ENCODE data around the gene LRRC18.

Gene LRRC18

GRCh38 chr10:48946332-48946731 is 6.7 kb upstream of the LRRC18 start:
- no peak for DNase-seq (ENCODE audit: low spot score)

DNA sequence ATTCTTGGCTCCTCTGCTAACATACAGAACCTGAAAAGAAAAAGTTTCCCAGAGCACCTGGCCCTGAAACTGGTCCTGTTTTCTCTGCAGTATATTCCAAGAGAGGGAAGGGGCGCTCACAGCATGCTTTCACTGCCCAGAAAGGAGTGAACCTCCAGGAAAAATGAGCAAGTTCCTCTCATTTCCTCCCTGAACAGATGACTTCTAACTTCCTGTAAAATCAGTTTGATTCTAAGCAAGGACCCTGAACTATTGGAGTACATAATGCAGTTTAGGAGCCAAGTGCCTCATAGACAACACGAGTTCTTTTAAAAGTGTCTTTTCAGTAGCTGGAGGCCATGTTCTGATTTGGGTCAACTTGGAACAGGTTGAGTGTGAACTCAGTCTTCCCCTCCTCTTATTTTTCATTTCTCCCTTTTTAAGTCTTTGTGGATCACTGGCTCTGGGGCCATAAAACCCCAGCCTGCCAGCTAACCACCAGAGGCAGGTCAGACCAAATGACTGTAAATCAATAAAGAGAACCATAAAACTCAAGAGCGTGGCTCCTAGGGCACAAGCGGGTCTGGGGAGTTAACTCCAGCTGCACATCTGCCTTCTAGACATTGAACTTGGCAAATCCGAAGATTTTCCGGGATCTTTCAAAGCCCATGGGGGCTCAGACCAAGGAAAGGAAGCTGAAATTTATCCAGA is 5.9 kb upstream of the LRRC18 start:
- DNase-seq (ENCODE audit: low spot score): no peak

DNA sequence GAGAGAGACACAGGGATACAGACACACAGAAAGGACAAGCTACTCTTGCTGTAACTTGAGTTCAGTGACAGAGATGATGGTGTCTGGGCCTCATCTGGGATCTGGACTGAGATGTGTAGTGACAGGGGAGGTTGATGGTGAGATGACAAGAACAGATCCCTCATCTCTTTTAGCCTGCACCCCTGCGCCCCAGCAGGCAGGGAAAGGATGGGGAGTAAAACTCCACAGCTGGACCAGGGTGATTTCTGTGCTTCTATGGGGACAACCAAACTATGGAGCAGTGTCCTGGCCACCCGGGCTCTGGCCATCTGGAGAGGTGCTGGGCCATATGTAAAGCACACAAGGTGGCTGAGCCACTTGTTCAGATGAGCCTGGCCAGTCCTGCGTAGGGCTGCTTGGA is 4.5 kb upstream of the LRRC18 start:
- no peak for DNase-seq (ENCODE audit: low spot score)

- no peak for DNase-seq (ENCODE audit: low spot score)
These were observed 3.5 kb upstream of the LRRC18 start for GRCh38 chr10:48943096-48943495.

GRCh38 chr10:48941427-48942075 is 1.9 kb upstream of the LRRC18 start:
- no peak for DNase-seq (ENCODE audit: low spot score)

- no peak for DNase-seq (ENCODE audit: low spot score)
These were observed 1.3 kb upstream of the LRRC18 start for GRCh38 chr10:48940958-48941357.

- no peak for DNase-seq (ENCODE audit: low spot score)
These were observed 732 bp upstream of the LRRC18 start for GRCh38 chr10:48940372-48940771.

DNA sequence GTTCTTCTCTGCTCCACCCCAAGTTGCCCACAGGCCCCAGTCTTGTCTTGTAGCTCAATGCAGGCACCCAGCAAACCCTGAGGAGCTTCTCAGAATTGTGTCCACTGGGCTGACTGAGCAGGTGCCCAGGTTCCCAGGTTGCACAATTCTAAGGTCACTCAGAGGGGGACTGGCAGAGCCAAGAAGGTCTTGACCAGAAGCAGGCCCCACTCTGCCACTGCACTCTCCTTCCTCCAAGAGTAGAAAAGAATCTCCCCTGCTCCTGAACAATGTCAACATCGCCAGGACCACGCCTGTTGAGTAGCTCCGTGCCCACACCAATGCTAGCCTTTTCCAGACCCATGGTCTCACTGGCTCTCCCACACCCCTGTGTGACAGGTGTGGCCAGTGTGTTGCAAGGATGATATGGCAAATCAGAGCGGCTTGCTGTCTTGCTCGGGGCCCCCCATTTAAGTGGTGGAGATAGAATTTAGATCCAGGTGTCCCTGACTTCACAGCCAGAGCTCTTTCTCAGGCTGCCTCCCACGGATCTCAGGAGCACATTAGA is 577 bp downstream of the LRRC18 start:
- no peak for DNase-seq (ENCODE audit: low spot score)

- DNase-seq (ENCODE audit: low spot score): no peak
These were observed 1.4 kb downstream of the LRRC18 start for GRCh38 chr10:48938281-48938680.

DNA sequence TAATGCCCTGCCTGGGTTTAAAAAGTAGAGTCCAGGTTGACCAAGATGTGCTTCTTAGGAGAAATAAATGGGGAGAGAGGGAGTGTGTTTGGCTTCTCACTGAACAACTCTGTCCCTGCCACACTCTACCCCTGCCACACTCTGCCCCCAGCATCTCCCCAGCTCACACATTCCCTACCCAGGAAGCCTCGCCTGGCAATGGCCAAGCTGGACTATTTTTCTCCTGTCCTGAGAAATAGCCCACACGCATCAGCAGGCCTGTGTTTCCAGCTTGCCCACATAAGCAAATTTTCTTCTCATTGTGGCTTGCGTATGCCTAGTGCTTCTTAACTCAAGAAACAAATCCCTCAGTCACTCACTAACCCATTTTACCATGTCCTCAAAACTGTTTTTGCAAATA is 1.8 kb downstream of the LRRC18 start:
- DNase-seq (ENCODE audit: low spot score): no peak

- no peak for DNase-seq (ENCODE audit: low spot score)
These were observed 4.1 kb downstream of the LRRC18 start for GRCh38 chr10:48935577-48935976.

- DNase-seq (ENCODE audit: low spot score): no peak
These were observed 4.8 kb downstream of the LRRC18 start for GRCh38 chr10:48934672-48935501.

DNA sequence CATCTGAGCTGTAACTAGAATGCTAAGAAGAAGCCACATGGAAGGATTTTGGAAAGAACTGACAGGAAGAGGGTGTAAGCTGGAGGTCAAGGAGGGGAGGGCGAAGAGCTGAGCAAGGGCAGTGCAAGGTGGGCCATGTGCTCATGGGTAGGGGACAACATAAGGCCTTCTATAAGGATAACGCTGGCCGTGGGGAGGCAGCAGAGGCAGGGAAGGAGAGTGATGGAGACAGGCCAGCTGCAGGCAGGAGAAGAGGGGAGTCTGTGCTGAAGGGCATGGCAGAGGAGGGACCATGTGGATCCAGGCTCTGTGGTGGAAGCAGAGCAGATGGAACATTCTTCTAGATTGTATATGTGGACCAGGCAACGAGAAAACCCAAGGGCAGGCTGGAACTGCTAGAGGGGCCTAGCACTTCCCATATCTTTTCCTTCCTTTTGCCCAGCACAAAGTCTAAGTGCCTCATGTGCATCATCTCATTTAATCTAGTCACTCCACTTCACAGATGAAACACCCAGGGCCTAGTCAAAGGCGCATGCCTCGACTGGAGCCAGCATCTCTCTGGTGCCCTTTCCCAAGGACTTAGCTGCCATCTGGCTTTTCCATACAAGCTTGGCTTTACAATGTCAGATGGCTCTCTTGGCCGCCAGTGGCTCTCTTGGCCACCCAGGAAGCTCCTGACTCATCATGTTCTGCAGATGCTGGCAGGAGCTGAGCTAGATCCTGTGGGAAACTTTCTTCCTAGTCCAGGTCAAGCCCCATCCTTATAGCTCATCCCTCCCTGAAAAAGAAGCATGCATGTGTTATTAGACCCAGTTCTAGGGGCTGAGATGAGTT is 6.6 kb downstream of the LRRC18 start:
- no peak for DNase-seq (ENCODE audit: low spot score)

- DNase-seq (ENCODE audit: low spot score): no peak
These were observed 8.5 kb downstream of the LRRC18 start for GRCh38 chr10:48931188-48931587.

DNA sequence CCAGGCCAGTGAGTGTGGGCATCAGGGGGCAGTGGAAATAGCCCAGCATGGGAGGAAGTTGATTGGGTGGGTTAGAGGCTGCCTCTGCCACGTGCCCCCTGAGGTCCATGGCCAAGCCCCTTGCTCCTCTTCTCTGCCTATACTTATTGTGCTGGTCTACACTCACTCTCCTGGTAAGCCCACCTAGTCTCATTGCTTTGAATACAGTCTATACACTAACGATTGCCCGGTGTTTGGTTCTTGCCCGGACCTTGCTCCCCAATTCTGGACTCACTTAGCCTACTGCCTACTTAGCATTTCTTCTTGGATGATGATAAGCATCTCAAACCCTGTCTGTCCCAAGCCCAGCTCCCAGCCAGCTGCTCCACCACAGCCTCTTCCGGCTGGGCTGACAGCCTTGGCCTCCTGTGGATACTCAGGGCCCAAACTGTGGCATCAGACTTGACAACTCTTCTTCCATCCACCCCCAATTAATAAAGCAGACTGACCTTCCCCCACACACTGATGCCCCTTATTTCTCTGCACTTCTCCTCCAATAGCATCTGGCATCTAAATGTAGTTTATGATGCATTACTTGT is 10.1 kb downstream of the LRRC18 start:
- DNase-seq (ENCODE audit: low spot score): no peak

DNA sequence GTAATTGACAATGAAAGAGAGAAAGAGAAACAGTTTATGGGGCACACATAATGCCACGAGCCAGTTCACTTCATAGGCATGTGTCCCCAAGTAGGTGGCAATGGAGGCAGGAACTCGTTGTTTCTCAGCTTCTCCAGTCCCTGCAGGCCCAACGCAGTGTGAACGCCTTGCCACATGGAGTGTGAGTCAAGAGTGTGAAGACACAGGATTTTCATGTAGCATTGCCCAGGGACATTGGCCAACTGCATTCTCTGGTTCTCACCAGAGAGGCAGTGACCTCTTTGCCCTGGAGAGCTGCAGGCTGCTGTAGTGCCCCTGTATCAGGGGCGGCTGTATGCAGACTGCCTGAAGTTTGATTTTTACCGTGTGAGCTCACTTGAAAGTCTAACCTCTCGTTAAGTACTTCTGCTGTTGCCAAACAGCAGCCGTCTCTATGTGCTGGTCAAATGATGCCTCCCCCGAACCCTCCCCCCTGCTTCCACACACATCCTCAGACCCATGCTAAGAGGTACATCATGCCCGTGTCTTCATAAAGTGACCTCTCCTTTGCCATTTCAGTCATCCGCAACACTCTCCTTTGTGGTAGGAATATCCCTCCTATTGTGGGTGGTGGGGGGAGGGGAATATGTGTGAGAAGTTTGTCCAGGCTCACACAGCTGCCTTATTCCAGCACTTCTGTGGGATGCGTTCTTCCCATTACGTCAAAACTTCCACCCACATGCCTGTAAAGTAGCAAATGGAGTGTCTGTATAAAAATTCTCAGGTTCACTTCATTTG is 12.7 kb downstream of the LRRC18 start:
- no peak for DNase-seq (ENCODE audit: low spot score)

- DNase-seq (ENCODE audit: low spot score): no peak
These were observed 13.4 kb downstream of the LRRC18 start for GRCh38 chr10:48926255-48926654.

- no peak for DNase-seq (ENCODE audit: low spot score)
These were observed 14.7 kb downstream of the LRRC18 start for GRCh38 chr10:48924988-48925387.

- DNase-seq (ENCODE audit: low spot score): no peak
These were observed 15.9 kb downstream of the LRRC18 start for GRCh38 chr10:48923748-48924147.

- DNase-seq (ENCODE audit: low spot score): no peak
These were observed 26.0 kb downstream of the LRRC18 start for GRCh38 chr10:48913674-48914073.

GRCh38 chr10:48910548-48910947 is 29.1 kb downstream of the LRRC18 start:
- DNase-seq (ENCODE audit: low spot score): no peak

All from AG08396 (cell line).